Stomach smooth muscle (tissue), 2 donors: ENCODE data around the gene IRF1.
"Not testable (repeated sequence)": the region's sequence is repeated elsewhere in the genome, so short reads cannot be mapped to it uniquely, and the experiment has no call there.

Experiments
- H3K27ac ChIP-seq: one replicate; pipeline ENCODE4 v1.7.0; 2013; ENCODE audit warnings: mild to moderate bottlenecking, low read length, inconsistent platforms
- H3K27me3 ChIP-seq, 2 donors: one replicate each; pipeline ENCODE4 v1.7.0; 2013; ENCODE audit warnings: low read length in 2 of 2; ENCODE audit not compliant: insufficient read depth in 2 of 2, control insufficient read depth in 1 of 2
- H3K36me3 ChIP-seq, 2 donors: one replicate each; pipeline ENCODE4 v1.7.0; 2013; ENCODE audit warnings: low read length in 2 of 2; ENCODE audit not compliant: control insufficient read depth in 2 of 2, insufficient read depth in 2 of 2
- H3K4me1 ChIP-seq: one replicate; pipeline ENCODE4 v1.7.0; 2013; ENCODE audit warnings: low read length; ENCODE audit not compliant: control insufficient read depth, insufficient read depth
- H3K4me3 ChIP-seq, 2 donors: one replicate each; pipeline ENCODE4 v1.7.0; 2013; ENCODE audit warnings: low read length in 2 of 2
- H3K9ac ChIP-seq, 2 donors: one replicate each; pipeline ENCODE4 v1.7.0; 2013; ENCODE audit warnings: low read length in 2 of 2, mild to moderate bottlenecking in 1 of 2
- H3K9me3 ChIP-seq, 2 donors: one replicate each; pipeline ENCODE4 v1.7.0; 2013; ENCODE audit warnings: low read length in 2 of 2; ENCODE audit not compliant: control insufficient read depth in 2 of 2
- donor health status: healthy.
- donor health status: Pancreatic carcinoma.

IRF1 gene

DNA sequence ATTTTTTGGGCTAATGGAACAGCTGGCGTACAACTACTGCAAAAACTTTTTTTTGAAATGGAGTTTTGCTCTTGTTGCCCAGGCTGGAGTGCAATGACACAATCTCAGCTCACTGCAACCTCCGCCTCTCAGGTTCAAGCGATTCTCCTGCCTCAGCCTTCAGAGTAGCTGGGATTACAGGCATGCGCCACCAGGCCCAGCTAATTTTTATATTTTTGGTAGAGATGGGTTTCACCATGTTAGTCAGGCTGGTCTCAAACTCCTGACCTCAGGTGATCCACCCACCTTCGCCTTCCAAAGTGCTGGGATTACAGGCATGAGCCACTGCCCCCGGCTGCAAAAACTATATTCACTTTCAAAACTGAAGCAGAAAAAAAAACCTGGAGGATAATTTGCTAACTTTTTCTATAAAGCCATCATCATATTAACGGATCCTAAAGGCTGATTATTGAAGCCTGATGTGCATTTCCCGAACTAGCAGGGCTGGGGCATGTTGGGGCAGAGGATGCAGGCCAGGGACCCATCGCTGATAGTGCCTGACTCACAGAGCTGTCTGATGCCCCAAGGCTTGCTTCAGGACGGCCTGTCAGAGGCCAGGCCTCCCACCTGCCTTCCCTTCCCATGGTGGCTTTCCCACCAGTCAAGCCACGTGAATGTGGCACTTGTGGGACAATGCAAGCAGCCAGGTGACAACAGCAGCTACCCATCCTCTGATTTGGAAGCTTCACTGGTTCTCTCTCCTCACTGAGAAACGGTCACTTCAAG lies 5.5 kb downstream of the IRF1 start:
- not testable (repeated sequence) for H3K27me3 ChIP-seq, H3K27ac ChIP-seq, H3K9me3 ChIP-seq, H3K9ac ChIP-seq, H3K4me3 ChIP-seq
- H3K4me1 ChIP-seq = peaks cover 54% of the 10 kb centered on the region
- H3K36me3 ChIP-seq = peaks cover 49 to 68% of the 10 kb centered on the region in 2 donors

DNA sequence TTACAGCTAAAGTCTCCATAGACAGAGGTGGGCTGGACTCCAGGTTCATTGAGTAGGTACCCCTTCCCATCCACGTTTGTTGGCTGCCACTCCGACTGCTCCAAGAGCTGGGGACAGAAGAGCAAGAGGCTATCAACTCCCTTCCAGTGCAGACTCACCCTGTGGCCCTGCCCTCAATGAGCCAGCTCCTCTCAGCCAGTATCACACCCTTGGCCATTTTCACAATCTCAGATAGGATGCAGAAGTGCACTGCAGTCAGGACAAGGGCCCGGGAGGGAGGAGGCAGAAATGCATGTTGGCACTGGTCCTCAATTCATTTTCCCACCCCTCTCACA lies 6.2 kb downstream of the IRF1 start:
- Histone ChIP-seq H3K4me1 (peaks cover 47% of the 10 kb centered on the region), H3K36me3 (peaks cover 49 to 67% of the 10 kb centered on the region in 2 donors), H3K27me3 (no peaks in the 10 kb centered on the region), H3K9ac (no peak overlapping the region), H3K27ac (no peak overlapping the region), H3K9me3 (no peaks in the 10 kb centered on the region), H3K4me3 (no peak overlapping the region)

DNA sequence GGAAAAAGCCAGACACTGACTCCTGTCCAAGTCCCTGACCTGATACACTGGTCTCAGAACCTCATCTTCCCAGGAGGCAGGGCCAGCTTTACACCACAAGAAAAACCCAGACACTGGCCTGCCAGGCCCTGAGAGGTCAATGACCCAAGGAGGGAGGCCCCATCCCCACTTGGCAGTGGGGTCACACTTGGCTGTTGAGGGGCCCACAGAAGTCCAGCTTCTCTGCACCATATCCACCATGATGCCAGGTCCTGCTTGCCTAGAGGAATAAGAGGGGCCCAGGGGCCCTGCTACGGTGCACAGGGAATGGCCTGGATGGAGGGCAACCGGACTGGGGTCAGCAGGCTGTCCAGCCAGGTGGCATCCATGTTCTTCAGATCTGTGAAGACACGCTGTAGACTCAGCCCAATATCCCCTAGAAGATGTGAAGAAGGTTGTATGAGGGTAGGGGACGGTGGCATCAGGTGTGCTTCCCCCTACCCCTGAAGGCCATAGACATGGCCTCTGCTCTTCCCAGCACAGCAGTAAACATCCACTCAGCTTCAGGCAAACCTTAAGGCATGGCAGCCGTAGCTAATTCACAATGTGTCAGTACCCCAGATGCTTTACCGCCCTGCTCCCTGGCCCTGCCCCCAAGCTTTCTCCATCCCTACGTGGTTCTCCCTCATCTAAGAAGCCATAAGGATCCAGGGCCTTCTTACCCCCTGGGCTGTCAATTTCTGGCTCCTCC lies 6.7 kb downstream of the IRF1 start:
- H3K4me3 ChIP-seq = no peak overlapping the region
- H3K4me1 ChIP-seq = peaks cover 42% of the 10 kb centered on the region
- no peaks in the 10 kb centered on the region for H3K27me3 ChIP-seq
- H3K9me3 ChIP-seq = no peaks in the 10 kb centered on the region
- H3K27ac ChIP-seq = no peak overlapping the region
- H3K9ac ChIP-seq = no peak overlapping the region
- H3K36me3 ChIP-seq = peaks cover 49 to 62% of the 10 kb centered on the region in 2 donors

DNA sequence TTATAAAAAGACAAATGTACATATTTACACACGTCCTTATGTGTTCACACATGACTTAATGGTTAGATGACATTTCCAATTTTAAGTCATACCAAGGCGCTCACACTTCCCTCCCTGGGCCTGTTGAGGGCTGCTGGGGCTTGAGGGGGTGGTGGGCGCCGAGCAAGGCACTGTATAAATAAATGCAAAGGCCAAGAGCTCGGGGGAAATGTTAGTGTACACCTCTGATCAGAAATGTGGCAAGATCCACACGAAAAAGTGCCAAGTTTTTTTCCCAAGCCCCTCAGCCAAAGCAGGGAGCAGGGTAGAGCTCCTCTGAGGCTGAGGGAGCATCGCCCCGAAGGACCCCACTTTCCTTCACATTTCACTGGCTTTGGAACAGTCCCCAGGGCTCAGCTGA lies 7.5 kb downstream of the IRF1 start:
- H3K36me3 ChIP-seq = peaks cover 47 to 55% of the 10 kb centered on the region in 2 donors
- peaks cover 39% of the 10 kb centered on the region for H3K4me1 ChIP-seq
- no peak overlapping the region for H3K27ac ChIP-seq
- H3K4me3 ChIP-seq = no peak overlapping the region
- no peaks in the 10 kb centered on the region for H3K27me3 ChIP-seq
- no peak overlapping the region for H3K9ac ChIP-seq
- no peaks in the 10 kb centered on the region for H3K9me3 ChIP-seq

DNA sequence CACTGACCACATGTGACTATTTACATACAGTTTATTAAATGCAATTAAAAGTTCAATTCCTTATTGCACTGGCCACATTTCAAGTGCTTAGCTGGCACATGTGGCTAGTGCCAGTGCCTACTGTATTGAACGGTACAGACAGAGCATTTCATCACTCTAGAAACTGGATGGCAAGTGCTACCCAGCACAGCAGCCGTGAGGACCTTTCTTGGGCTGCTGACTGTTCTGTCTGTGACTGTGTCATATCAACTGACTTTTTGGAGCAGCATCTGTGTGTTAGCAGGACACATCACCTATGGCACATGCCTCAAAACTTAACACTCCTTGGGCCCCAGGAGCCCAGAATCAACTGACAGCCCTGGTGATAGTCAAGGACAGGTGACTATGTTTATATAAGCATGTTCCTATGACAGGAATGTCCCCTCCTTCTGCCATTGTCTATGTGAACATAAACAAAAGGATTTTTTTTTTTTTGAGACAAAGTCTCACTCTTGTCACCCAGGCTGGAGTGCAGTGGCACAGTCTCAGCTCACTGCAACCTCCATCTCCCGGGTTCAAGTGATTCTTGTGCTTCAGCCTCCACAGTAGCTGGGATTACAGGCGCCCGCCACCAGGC lies 8.9 kb downstream of the IRF1 start:
- no peaks in the 10 kb centered on the region for H3K9me3 ChIP-seq
- peaks cover 34 to 41% of the 10 kb centered on the region in 2 donors for H3K36me3 ChIP-seq
- H3K9ac ChIP-seq = no peak overlapping the region
- peaks cover 38% of the 10 kb centered on the region for H3K4me1 ChIP-seq
- no peak overlapping the region for H3K27ac ChIP-seq
- H3K4me3 ChIP-seq = no peak overlapping the region
- no peaks in the 10 kb centered on the region for H3K27me3 ChIP-seq

DNA sequence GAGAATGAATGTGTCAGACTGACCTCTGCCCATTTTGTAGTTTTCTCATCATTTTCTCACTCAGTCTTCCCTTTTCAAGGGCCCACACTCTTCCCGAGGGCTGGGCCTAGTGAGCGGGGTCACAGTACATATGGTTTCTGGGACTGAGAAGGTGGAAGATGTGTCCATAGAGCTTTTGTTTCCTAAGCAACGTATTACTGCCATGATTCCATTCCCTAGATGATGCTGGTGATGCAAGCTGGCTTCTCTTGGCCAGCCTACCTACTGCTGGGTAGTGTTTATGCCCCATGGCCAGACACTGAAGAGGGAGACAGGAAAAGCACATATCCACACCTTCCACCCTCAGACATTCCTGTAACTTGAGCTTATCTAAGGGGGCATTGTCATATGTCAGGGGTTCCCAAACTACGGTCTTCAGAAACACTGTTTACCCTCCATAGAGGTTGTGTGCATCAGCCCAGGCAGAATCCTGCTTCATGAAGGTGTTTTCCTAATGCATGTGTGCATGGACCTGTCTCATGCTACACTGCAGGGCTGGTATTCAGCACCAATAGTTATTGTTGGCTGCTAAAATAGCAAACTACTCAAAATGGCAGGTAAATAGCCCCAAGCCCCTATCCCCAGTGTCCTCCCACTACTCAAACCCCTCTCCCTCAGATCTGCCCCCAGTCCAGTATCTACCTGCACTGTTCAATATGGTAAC lies 9.5 kb downstream of the IRF1 start:
- H3K4me1 ChIP-seq = peaks cover 37% of the 10 kb centered on the region

DNA sequence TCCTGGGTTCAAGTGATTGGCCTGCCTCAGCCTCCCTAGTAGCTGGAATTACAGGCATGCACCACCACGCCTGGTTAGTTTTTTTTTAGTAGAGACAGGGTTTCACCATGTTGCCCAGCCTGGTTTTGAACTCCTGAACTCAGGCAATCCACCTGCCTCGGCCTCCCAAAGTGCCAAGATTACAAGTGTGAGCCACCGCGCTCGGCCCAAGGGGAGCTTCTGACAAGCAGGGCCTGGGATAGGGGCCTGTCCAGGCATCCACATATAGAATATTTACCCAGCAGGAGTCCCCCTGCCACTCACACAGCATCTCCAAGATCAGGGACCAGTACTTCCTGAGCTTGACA lies 10.1 kb downstream of the IRF1 start:
- no peaks in the 10 kb centered on the region for H3K9me3 ChIP-seq
- H3K9ac ChIP-seq = no peak overlapping the region
- peaks cover 41% of the 10 kb centered on the region for H3K4me1 ChIP-seq
- H3K27ac ChIP-seq = no peak overlapping the region
- H3K27me3 ChIP-seq = no peaks in the 10 kb centered on the region
- peaks cover 25 to 29% of the 10 kb centered on the region in 2 donors for H3K36me3 ChIP-seq
- H3K4me3 ChIP-seq = no peak overlapping the region

More for the DNA sequence above, 9.5 kb downstream of the IRF1 start:
- H3K4me3 ChIP-seq = no peak overlapping the region
- no peaks in the 10 kb centered on the region for H3K9me3 ChIP-seq
- H3K27me3 ChIP-seq = no peaks in the 10 kb centered on the region
- peaks cover 30 to 34% of the 10 kb centered on the region in 2 donors for H3K36me3 ChIP-seq
- no peak overlapping the region for H3K9ac ChIP-seq
- no peak overlapping the region for H3K27ac ChIP-seq

DNA sequence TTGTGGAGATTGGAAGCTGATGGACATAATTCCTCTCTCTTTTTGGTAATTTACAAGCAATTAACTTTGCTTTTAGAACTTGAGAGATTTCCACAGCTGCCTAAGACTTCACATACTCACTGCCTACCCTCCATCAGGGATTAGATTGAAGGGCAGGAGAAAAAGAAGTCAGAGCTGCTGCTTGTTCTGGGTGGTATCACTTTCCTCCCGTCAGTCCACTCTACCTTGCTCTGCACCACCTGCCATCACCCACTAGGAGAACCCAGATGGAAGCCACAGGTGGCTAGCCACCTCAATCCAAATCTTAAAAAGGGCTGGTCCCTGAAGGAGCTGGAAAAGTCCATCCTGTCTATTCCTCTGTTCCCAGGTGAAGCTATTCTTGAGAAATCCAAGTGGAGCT lies 10.5 kb downstream of the IRF1 start:
- Histone ChIP-seq H3K27ac (no peak overlapping the region), H3K27me3 (no peaks in the 10 kb centered on the region), H3K4me3 (no peak overlapping the region), H3K36me3 (peaks cover 20 to 24% of the 10 kb centered on the region in 2 donors), H3K9me3 (no peaks in the 10 kb centered on the region), H3K9ac (no peak overlapping the region), H3K4me1 (peaks cover 41% of the 10 kb centered on the region)

DNA sequence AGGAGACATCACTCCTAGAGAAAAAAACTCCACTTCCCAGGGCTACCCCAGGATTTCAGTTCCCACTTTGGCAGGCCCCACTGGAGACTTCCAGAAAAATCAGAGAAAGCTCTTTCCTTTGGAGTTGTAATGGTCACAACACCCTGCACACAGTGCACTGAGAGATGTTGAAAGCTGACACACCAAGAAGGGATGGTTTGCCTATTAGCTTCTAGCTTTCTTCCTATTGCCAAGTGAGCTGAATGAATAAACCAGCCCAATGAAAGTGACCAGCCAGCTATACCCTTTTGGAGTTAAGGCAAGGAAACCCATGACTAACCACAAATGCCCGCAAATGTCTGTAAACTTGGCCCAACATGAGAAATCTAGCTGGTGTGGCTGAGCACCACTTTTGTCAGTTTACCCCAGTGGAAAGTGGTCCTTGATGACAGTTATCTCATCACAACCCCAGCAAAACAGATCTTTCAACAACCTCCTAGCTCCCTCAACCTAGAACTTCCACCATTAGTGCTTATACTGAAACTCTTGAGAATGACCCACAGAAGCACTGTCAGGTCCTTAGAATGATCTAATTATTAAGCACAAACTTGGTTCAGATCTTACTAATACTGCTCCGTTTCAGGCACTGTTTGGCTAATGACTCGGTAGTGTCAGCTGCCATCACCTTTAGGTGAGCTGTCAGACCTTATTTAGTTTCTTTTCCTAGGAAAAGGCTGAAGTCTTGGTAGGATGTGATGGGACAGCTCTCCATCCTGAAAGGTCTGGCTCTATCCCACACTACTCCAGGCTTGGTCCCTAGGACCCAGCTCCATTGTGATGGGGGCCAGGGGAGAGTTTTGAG lies 11.2 kb downstream of the IRF1 start:
- H3K9ac ChIP-seq = no peak overlapping the region
- no peak overlapping the region for H3K4me3 ChIP-seq
- H3K4me1 ChIP-seq = peaks cover 41% of the 10 kb centered on the region
- H3K9me3 ChIP-seq = no peaks in the 10 kb centered on the region
- peaks cover 18 to 22% of the 10 kb centered on the region in 2 donors for H3K36me3 ChIP-seq
- no peak overlapping the region for H3K27ac ChIP-seq
- no peaks in the 10 kb centered on the region for H3K27me3 ChIP-seq

DNA sequence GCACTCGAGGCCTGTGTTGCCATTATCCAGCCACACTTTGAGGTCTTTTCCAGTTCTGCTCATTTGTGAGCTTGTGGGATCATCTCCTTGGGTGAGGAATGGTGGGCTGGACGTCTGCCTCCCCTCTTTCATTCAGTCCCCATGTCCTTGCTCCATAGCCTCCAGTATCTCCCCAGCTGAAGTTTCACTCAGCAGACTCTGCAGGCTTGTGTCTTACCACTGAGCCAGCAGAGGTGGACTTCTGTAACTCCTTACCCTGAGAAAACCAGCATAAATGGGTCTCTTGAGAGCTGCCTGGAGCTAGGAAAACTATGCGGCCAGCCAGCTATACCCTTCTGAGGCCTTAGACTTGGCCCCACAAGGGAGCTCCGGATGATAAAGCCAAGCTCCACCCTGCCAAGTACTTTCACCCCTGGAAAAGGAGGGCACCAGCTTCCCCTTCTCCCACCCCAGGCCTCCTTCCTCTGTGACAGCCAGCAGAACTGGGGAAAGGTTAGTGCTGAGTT lies 12.2 kb downstream of the IRF1 start:
- H3K27me3 ChIP-seq = no peaks in the 10 kb centered on the region
- no peak overlapping the region for H3K9ac ChIP-seq
- H3K9me3 ChIP-seq = no peaks in the 10 kb centered on the region
- no peak overlapping the region for H3K4me3 ChIP-seq
- peaks cover 36% of the 10 kb centered on the region for H3K4me1 ChIP-seq
- H3K36me3 ChIP-seq = peaks cover 9 to 13% of the 10 kb centered on the region in 2 donors
- H3K27ac ChIP-seq = peak overlapping the region; percentile 31
